Pons (tissue), 1 donor: ENCODE results near the gene UBXN7.
"Not testable (repeated sequence)": the region's sequence is repeated elsewhere in the genome, so short reads cannot be mapped to it uniquely, and the experiment has no call there.

ENCODE experiments used
- DNase-seq: peaks from one replicate; pipeline ENCODE4 v3.0.0-alpha.2; 2016; ENCODE audit warnings: low spot score

Gene UBXN7

DNA sequence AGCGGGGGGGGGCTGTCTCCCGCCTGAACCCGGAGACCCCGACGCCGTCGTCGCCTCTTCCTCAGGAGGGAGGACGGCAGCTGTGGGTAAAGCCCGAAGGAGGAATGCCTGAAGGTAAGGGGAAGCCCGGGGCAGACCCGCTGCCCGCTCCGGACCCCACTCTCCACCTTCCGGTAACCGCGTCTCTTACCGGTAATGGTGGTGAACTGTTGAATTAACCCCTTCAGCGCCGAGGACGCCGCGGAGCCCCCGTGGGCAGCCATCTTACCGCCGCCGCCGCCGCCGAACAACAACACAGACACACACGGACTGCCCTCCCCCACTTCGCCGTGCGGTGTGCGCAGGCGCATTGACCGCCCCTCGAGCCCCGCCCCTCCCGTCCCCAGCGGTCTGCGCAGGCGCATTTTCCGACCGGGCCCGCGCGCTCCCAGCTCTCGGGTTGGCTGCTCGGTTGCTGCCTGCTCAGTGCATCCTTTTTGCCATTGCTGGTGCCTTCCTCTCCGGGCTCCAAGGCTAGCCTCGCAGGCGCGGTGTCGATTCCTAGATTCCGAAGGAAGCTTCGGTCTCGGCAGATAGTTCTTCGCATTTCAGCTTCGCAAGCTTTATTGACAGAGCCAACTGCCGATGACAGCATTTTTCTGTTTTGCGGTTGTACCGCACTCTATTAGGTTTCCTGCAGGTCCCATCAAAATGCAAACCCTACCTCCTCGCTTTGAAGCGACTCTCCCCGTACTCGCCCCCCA, at the start of gene UBXN7:
TSS of gene UBXN7 (minus strand) at position 291 of the 743 bp plus-strand sequence. CDS start at position 263, 28 bp downstream.
- DNase-seq = peak; percentile 91

- DNase-seq = no peak
Observed at GRCh38 chr3:196477678-196478077, 45.5 kb upstream of the UBXN7 start.

GRCh38 chr3:196472286-196472685, 40.1 kb upstream of the UBXN7 start:
- DNase-seq = no peak

DNA sequence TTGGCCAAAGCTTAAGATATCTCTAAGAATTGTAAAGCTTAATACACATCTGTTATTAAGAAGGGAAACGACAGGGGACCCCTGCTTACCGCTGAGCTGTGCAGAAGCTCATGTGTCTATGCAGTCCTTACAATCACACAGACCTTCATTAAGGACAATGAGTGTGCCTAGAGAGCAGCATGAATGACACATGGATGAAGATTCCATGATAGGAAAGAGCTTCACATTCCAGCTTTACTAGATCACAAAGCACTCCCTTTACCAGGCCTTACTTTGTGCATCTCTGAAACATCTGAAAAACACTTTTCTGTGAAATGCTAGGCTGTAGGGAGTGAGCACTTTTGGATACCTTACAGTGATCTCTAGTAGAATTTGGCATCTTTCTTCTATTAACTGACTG, 39.3 kb upstream of the UBXN7 start:
- no peak for DNase-seq

- DNase-seq = not testable (repeated sequence)
Observed at GRCh38 chr3:196470182-196470581, 38.0 kb upstream of the UBXN7 start.

DNA sequence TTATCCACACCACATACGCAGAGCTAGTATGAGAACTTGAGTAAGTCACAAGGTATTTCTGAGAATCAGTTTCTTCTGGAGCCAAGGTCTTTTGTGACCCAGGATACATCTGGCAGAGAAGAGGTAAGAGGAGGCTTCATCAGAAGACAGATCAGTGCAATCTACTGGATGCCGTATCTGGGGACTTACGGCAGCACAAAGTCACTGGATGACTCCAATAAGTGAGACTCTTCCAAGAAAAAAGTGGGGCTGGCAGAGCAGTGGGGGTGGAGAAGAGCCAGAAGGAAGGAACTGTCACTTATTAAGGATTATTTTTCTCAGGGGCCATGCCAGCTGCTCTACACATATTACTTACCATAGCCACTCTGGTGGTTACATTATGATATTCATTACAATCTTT, 31.6 kb upstream of the UBXN7 start:
- no peak for DNase-seq

DNA sequence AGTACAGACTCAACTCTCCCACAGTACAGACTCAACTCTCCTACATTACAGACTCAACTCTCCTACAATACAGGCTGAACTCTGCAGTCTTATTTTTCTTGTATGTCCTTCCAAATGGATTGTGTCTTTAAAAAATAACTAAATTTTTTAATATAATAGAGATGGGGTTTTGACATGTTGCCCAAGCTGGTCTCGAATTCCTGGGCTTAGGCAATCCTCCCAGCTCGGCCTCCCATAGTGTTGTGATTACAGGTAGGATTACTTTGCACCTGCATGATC, 31.2 kb upstream of the UBXN7 start:
- DNase-seq = no peak

GRCh38 chr3:196462680-196463477, 30.7 kb upstream of the UBXN7 start:
- not testable (repeated sequence) for DNase-seq

GRCh38 chr3:196458063-196458462, 25.8 kb upstream of the UBXN7 start:
- DNase-seq = no peak

GRCh38 chr3:196457470-196457869, 25.2 kb upstream of the UBXN7 start:
- DNase-seq = not testable (repeated sequence)

DNA sequence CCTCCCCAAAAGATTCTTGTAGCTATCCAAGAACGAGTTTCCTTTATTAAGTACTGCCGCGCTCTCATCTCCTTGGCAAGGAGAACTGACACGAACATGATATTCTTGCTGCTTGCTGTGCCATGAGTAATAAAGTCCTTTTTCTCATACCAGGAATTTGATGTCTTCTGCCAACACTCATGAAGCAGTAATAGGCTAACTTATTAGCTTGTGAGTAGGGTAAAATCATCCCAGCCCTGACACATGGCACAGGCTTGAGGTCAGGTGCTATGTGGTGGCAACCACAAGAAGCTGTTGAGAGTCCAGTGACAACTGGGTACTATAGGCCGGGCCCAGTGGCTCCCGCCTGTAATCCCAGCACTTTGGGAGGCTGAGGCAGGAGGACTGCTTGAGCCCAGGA, 22.7 kb upstream of the UBXN7 start:
- DNase-seq = no peak

- DNase-seq = not testable (repeated sequence)
Observed at GRCh38 chr3:196445391-196445790, 13.2 kb upstream of the UBXN7 start.

DNA sequence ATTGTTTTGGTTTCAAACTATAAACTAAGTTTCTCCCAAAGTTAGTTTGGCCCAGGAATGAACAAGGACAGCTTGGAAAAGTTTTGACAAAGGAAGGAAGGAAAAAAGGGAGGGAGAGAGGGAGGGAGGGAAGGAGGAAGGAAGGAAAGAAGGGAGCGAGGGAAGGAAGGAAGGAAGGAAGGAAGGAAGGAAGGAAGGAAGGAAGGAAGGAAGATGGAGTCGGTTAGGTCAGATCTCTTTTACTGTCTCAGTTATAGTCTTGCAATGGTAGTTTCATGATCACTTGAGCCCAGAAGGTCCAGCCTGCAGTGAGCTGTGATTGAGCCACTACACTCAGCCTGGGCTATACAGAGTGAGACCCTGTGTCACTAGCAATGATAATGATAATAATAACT, 12.3 kb upstream of the UBXN7 start:
- no peak for DNase-seq

DNA sequence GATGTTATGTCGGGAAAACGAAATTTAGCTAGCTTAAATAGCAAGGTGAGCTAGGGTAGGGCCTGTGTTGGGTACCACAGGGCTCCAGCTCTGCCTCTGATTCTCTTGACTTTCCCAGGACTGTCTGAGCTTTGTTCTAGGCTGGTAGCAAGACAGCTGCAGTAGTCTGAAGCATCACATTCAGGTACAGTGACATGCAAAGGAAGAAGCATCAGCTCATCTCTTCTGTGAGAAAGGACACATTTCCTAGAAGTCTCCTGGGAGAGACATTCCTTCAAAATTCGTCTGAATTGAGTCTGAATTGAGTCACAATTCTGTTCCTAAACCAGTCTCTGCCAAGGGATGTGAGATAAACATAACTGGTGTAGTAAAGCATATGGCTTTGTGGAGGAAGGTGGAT, 8.5 kb upstream of the UBXN7 start:
- DNase-seq = no peak

- no peak for DNase-seq
Observed at GRCh38 chr3:196440041-196440537, 7.9 kb upstream of the UBXN7 start.

DNA sequence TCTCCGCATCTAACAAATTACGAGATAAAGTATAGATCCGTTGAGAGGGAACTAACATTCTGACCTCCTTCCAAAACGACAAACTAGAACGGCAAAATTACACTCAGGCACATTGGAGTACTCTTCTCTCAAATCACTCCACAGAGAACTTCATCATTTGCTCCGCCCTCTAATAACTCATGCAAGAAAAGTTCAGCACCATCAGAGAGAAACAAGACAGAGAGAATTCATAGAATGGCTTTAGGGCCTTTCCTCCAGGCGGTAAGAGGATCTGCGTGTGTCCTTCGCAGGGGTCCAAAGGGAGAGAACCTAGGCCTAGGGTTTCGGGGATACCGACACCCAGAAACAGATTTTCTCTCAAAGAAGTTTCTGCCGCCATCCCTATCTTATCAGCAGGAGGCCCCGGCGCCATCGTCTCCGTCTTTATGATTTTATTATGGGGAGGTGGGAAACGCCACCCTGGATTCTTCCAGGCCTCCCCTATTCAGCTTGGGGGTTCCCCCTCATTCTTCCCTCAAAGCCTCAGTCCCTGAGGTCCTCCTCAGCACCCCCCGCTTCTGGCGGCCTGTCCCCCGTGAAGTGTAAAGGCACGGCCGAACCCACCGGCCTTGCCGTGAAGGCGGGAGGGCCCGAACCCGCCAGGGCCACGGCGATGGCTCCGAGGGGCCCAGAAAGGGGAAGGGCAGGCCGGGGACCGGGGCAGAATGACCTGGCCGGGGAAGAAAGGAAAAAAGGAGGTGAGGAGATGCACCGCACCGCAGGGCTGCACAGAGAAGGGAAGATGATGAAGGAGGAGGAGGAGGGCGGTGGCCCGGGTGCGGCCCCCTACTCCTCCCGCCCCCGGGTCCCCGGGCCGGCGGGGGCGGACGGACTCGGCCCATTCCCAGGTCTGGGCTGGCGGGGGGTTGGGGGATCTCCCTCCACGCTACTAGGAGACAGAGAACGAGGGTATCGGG, 768 bp downstream of the UBXN7 start:
- DNase-seq = peak; percentile 73

DNA sequence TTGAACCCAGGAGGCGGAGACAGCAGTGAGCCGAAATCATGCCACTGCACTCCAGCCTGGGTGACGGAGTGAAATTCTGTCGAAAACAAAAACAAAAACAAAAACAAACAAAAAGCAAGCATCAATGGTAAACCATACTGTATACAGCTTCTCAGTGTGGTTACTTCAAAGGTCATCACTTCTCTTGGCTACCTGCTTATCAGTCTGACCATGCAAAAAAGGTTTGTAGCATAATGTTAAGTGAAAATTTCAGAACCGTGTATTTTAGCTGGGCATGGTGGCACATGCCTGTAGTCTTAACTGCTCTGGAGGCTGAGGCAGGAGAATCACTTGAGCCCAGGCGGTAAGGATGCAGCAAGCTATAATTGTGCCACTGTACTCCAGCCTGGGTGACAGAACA, 4.2 kb downstream of the UBXN7 start:
- no peak for DNase-seq

- not testable (repeated sequence) for DNase-seq
Observed at GRCh38 chr3:196424421-196424820, 7.8 kb downstream of the UBXN7 start.

GRCh38 chr3:196423044-196423781, 9.0 kb downstream of the UBXN7 start:
- DNase-seq = peak; percentile 35

DNA sequence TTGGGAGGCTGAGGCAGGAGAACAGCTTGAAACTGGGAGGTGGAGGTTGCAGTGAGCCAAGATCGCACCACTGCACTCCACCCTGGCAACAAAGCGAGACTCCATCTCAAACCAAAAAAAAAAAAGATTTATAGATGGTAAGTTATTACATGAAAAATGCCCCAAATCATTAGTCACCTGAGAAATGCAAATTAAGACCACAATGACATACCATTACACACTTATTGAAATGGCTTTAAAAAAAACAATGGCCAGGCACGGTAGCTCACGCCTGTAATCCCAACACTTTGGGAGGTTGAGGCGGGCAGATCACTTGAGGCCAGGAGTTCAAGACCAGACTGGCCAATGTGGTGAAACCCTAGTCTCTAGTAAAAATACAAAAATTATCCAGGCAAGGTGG, 10.6 kb downstream of the UBXN7 start:
- DNase-seq = not testable (repeated sequence)

DNA sequence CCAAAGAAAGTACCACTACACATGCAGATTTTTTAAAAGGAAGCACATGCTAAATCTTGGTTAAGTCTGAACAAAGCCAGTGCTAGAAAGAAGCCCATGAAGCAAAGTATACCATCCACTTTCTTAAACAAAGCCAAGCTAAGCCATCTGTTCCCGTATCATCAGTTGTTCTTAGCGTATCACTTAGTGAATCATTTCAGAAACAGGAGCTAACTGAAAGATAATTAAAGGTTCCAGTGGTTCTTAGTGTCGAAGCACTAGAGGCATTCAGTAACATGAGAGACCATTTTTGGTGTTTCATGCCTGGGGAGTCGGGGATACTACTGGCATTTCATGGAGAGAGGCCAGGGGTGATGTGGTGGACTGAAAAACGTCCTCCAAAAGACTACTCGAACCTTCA, 12.8 kb downstream of the UBXN7 start:
- no peak for DNase-seq

GRCh38 chr3:196418601-196419000, 13.6 kb downstream of the UBXN7 start:
- DNase-seq = no peak
